ENCODE measurements around the gene ADGRG6.

GRCh38 chr6:142266060-142266459 lies 35.7 kb upstream of the ADGRG6 start:
- TF ChIP-seq POLR2A (IDR thresholded peaks at IDR 0.05) (no peak), CTCF (IDR thresholded peaks at IDR 0.05) (no peak)

Measured in ovary (tissue), 3 donors.